Activated T-cell treated with anti-CD3 and anti-CD28 coated beads, Interleukin-2, amount 50 U/mL, for 72 hours (primary cell): Measurements from ENCODE around the gene ELAPOR2. TPM values are rescaled to one million over a fixed set of nuclear protein-coding genes. Genes with fewer than 3 reads are reported as not detected.
"Not testable (repeated sequence)": the region's sequence is repeated elsewhere in the genome, so short reads cannot be mapped to it uniquely, and the experiment has no call there.

Source experiments
- ATAC-seq, 2 donors: fragments of 150-1000 bp; cut with Tn5 transposase; replicated peaks in 1 of 2; 2 replicates each; pipeline ENCODE4 v1.10.0; 2021; ENCODE audit warnings: moderate library complexity in 2 of 2, mild to moderate bottlenecking in 1 of 2
- DNase-seq, 2 donors: peaks; one replicate each; pipeline ENCODE4 v3.0.0; 2021 to 2022; ENCODE audit warnings: mixed read lengths in 1 of 2
- H3K27ac Mint-ChIP-seq: one replicate; pipeline ENCODE4 v1.8.0; 2022; ENCODE audit warnings: mild to moderate bottlenecking, moderate library complexity, mixed read lengths
- H3K27me3 Mint-ChIP-seq: one replicate; pipeline ENCODE4 v1.8.0; 2022; ENCODE audit warnings: low read depth, mixed read lengths
- H3K36me3 Mint-ChIP-seq, 2 donors: one replicate each; pipeline ENCODE4 v1.8.0; 2022; ENCODE audit warnings: mixed read lengths in 2 of 2, mild to moderate bottlenecking in 1 of 2; ENCODE audit not compliant: insufficient read depth in 2 of 2
- H3K4me1 Mint-ChIP-seq: one replicate; pipeline ENCODE4 v1.8.0; 2022; ENCODE audit warnings: low read depth, mixed read lengths
- H3K4me3 Mint-ChIP-seq, 2 donors: one replicate each; pipeline ENCODE4 v1.8.0; 2022; ENCODE audit warnings: mild to moderate bottlenecking in 2 of 2, mixed read lengths in 2 of 2, moderate library complexity in 2 of 2
- H3K9me3 Mint-ChIP-seq, 2 donors: one replicate each; pipeline ENCODE4 v1.8.0; 2022; ENCODE audit warnings: mixed read lengths in 2 of 2
- total RNA-seq, 2 donors: library from RNA; stranded (reverse); gene quantifications; one replicate each; pipeline ENCODE4 v1.2.3, GENCODE V29; 2022

Gene ELAPOR2
- total RNA-seq, 2 donors from 2014 or later, result 9.3 to 16.8 TPM

GRCh38 chr7:87067788-87068187, 8.3 kb upstream of the ELAPOR2 start:
- ATAC-seq (no peak), DNase-seq (no peak)
- Mint-ChIP-seq H3K27ac (no peak overlapping the region), H3K27me3 (peaks cover 39% of the 10 kb centered on the region), H3K9me3 (no peaks in the 10 kb centered on the region), H3K4me3 (no peak overlapping the region), H3K4me1 (no peaks in the 10 kb centered on the region), H3K36me3 (no peaks in the 10 kb centered on the region)

GRCh38 chr7:87060288-87060537, 759 bp upstream of the ELAPOR2 start:
- ATAC-seq, result no peak
- H3K27ac Mint-ChIP-seq, result no peak overlapping the region
- H3K36me3 Mint-ChIP-seq, result peaks cover 0 to 2% of the 10 kb centered on the region in 2 donors
- peak overlapping the region; percentile 78 to 85 for H3K4me3 Mint-ChIP-seq
- H3K4me1 Mint-ChIP-seq, result peaks cover 16% of the 10 kb centered on the region
- H3K27me3 Mint-ChIP-seq, result peaks cover 9% of the 10 kb centered on the region
- no peak for DNase-seq
- H3K9me3 Mint-ChIP-seq, result no peaks in the 10 kb centered on the region

GRCh38 chr7:87058744-87059524, 520 bp downstream of the ELAPOR2 start:
- DNase-seq (peak; percentile 1 to 8), ATAC-seq (peak; percentile 56 to 64)
- H3K4me1 Mint-ChIP-seq, result peaks cover 16% of the 10 kb centered on the region
- no peaks in the 10 kb centered on the region for H3K9me3 Mint-ChIP-seq
- H3K36me3 Mint-ChIP-seq, result peaks cover 0 to 2% of the 10 kb centered on the region in 2 donors
- H3K4me3 Mint-ChIP-seq, result peak overlapping the region; percentile 69 to 82
- peak overlapping the region; percentile 21 for H3K27ac Mint-ChIP-seq
- peaks cover 9% of the 10 kb centered on the region for H3K27me3 Mint-ChIP-seq

GRCh38 chr7:87057210-87057609, 2.2 kb downstream of the ELAPOR2 start:
- peaks cover 0 to 2% of the 10 kb centered on the region in 2 donors for H3K36me3 Mint-ChIP-seq
- ATAC-seq (no peak), DNase-seq (no peak)
- H3K4me1 Mint-ChIP-seq, result peaks cover 16% of the 10 kb centered on the region
- no peak overlapping the region for H3K4me3 Mint-ChIP-seq
- H3K9me3 Mint-ChIP-seq, result no peaks in the 10 kb centered on the region
- peaks cover 9% of the 10 kb centered on the region for H3K27me3 Mint-ChIP-seq
- no peak overlapping the region for H3K27ac Mint-ChIP-seq

- Mint-ChIP-seq H3K27ac (no peak overlapping the region), H3K4me3 (no peak overlapping the region), H3K4me1 (peaks cover 16% of the 10 kb centered on the region), H3K36me3 (peaks cover 0 to 2% of the 10 kb centered on the region in 2 donors), H3K9me3 (no peaks in the 10 kb centered on the region), H3K27me3 (peaks cover 9% of the 10 kb centered on the region)
- no peak for DNase-seq
- ATAC-seq, result no peak
Measured at GRCh38 chr7:87056346-87056745, 3.1 kb downstream of the ELAPOR2 start.

DNA sequence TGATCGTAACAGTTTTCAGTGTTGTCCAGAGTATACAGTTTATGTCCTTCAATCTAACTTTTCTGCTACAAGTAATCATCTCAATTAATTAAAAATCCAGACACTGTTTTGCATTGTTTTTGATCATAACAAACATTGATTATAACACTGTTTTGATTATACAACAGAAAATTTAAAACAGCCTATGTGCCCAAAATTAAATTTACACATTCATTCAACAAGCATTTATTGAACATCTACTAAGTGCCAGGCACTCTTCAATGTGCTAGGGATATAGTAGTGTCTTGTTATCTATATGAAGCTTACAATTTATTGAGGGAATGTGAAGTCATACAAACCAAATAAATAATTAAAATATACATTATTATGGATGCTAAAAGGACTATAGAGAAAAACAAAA, 10.6 kb downstream of the ELAPOR2 start:
- ATAC-seq (no peak), DNase-seq (no peak)
- Mint-ChIP-seq H3K36me3 (no peaks in the 10 kb centered on the region), H3K4me3 (no peak overlapping the region), H3K27me3 (no peaks in the 10 kb centered on the region), H3K27ac (no peak overlapping the region), H3K9me3 (peaks cover 0 to 5% of the 10 kb centered on the region in 2 donors), H3K4me1 (no peaks in the 10 kb centered on the region)

GRCh38 chr7:87046456-87046855, 13.0 kb downstream of the ELAPOR2 start:
- DNase-seq (no peak), ATAC-seq (no peak)
- Mint-ChIP-seq H3K36me3 (peaks cover 0 to 2% of the 10 kb centered on the region in 2 donors), H3K27me3 (no peaks in the 10 kb centered on the region), H3K27ac (no peak overlapping the region), H3K9me3 (peaks cover 4 to 5% of the 10 kb centered on the region in 2 donors), H3K4me1 (no peaks in the 10 kb centered on the region), H3K4me3 (no peak overlapping the region)

- not testable (repeated sequence) for H3K4me1 Mint-ChIP-seq, H3K9me3 Mint-ChIP-seq, H3K36me3 Mint-ChIP-seq, ATAC-seq, H3K27ac Mint-ChIP-seq, DNase-seq, H3K4me3 Mint-ChIP-seq, H3K27me3 Mint-ChIP-seq
Measured at GRCh38 chr7:87044713-87045112, 14.7 kb downstream of the ELAPOR2 start.

GRCh38 chr7:87041586-87041985, 17.9 kb downstream of the ELAPOR2 start:
- not testable (repeated sequence) for H3K4me1 Mint-ChIP-seq, H3K4me3 Mint-ChIP-seq, ATAC-seq, H3K36me3 Mint-ChIP-seq, H3K9me3 Mint-ChIP-seq, H3K27me3 Mint-ChIP-seq, H3K27ac Mint-ChIP-seq, DNase-seq

DNA sequence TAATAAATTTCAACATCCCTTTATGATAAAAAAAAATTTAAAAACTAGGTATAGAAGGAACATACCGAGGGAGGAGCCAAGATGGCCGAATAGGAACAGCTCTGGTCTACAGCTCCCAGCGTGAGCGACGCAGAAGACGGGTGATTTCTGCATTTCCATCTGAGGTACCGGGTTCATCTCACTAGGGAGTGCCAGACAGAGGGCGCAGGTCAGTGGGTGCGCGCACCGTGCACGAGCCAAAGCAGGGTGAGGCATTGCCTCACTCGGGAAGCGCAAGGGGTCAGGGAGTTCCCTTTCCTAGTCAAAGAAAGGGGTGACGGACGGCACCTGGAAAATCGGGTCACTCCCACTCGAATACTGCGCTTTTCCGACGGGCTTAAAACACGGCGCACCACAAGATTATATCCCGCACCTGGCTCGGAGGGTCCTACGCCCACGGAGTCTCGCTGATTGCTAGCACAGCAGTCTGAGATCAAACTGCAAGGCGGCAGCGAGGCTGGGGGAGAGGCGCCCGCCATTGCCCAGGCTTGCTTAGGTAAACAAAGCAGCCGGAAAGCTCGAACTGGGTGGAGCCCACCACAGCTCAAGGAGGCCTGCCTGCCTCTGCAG, 19.7 kb downstream of the ELAPOR2 start:
- Mint-ChIP-seq H3K4me3 (peak overlapping the region; percentile 62 to 71), H3K27ac (peak overlapping the region; percentile 20)
- not testable (repeated sequence) for H3K9me3 Mint-ChIP-seq, ATAC-seq, H3K4me1 Mint-ChIP-seq, H3K27me3 Mint-ChIP-seq, H3K36me3 Mint-ChIP-seq
- peak in 1 of 2 donors; percentile 22 for DNase-seq

DNA sequence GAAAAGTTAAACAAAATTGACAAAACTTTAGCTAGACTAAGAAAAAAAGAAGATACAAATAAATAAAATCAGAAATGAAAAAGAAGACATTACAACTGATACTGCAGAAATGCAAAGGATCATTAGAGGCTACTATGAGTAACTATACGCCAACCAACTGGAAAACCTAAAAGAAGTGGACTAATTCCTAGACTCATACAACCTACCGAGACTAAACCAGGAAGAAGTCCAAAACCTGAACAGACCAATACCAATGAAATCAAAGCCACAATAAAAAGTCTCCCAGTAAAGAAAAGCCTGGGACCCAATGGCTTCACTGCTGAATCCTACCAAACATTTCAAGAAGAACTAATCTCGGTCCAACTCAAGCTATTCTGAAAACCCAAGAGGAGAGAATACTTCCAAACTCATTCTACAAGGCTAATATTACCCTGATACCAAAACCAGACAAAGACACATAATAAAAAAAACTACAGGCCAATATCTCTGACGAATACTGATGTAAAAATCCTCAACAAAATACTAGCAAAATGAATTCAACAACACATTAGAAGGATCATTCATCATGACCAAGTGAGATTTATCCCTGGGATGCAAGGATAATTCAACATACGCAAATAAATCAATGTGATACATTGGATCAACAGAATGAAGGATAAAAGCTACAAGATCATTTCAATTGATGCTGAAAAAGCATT, 20.3 kb downstream of the ELAPOR2 start:
- H3K4me1 Mint-ChIP-seq, result no peaks in the 10 kb centered on the region
- no peak for ATAC-seq
- peak overlapping the region; percentile 62 to 71 for H3K4me3 Mint-ChIP-seq
- H3K27me3 Mint-ChIP-seq, result no peaks in the 10 kb centered on the region
- peak overlapping the region; percentile 20 for H3K27ac Mint-ChIP-seq
- H3K36me3 Mint-ChIP-seq, result peaks cover 3 to 4% of the 10 kb centered on the region in 2 donors
- peaks cover 0 to 4% of the 10 kb centered on the region in 2 donors for H3K9me3 Mint-ChIP-seq
- no peak for DNase-seq

DNA sequence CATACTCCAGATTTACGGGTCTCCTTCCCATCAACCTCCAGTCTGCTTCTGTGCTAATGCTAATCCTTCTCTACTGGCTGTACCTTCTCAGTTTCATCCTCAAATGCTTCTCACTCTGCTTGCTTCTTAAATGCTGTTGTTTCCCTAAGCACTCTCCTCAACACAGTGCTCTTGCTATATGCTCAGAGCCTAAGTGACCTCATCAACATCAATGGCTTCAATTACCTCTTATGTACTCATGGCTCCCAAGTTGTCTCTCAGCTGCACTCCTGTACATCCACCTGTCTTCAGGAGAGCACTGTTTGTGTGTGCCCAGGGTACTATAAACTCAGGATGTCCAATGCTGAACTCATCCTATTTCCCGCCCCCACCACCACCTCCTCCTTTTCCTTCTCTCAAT, 22.5 kb downstream of the ELAPOR2 start:
- Mint-ChIP-seq H3K27ac (no peak overlapping the region), H3K9me3 (no peaks in the 10 kb centered on the region), H3K27me3 (no peaks in the 10 kb centered on the region), H3K36me3 (peaks cover 2 to 3% of the 10 kb centered on the region in 2 donors), H3K4me3 (no peak overlapping the region), H3K4me1 (no peaks in the 10 kb centered on the region)
- DNase-seq (no peak), ATAC-seq (no peak)

DNA sequence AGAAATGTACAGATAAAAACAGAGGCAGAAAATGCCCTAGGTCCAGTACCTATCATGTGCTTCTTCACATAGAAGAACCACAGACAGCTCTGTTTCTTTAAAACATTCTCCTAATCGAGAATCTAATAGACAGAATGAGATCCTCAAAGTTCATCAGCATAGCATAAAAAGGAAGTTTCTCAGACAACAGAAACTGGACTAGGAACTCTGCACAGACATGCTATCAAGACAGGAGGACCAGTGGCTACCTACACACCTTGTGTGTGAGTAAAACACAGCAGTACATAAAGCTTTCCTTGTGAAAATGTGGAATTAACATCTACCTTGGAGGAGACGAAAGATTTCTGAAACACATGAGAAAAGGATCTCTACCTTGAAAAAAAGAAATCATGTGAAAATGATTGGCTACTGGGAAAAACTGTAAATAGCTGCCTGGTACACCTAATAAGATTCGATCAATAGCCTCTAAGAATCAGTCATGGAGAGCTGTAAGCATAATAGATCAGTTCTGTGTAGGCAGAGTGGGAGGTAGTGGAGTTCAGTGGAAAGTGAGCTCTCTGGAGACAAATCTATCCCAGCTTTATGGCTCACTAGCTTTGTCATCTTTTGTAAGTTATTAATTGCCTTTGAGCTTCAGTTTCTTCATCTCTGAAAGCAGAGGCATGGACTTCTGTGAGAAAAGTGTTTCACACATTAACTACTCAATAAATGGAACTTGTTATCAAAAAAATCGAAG, 26.7 kb downstream of the ELAPOR2 start:
- Mint-ChIP-seq H3K27me3 (no peaks in the 10 kb centered on the region), H3K4me1 (no peaks in the 10 kb centered on the region), H3K4me3 (no peak overlapping the region), H3K27ac (no peak overlapping the region), H3K36me3 (peaks cover 0 to 2% of the 10 kb centered on the region in 2 donors), H3K9me3 (peaks cover 2 to 3% of the 10 kb centered on the region in 2 donors)
- ATAC-seq (no peak), DNase-seq (no peak)
